ENCODE measurements around the gene NUAK2.

- TF ChIP-seq, protein P1, sequence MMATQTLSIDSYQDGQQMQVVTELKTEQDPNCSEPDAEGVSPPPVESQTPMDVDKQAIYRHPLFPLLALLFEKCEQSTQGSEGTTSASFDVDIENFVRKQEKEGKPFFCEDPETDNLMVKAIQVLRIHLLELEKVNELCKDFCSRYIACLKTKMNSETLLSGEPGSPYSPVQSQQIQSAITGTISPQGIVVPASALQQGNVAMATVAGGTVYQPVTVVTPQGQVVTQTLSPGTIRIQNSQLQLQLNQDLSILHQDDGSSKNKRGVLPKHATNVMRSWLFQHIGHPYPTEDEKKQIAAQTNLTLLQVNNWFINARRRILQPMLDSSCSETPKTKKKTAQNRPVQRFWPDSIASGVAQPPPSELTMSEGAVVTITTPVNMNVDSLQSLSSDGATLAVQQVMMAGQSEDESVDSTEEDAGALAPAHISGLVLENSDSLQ (IDR thresholded peaks at IDR 0.05): no peak
- no peak for TF ChIP-seq SP1 (IDR thresholded peaks at IDR 0.05)
- TF ChIP-seq TARDBP (IDR thresholded peaks at IDR 0.05): no peak
These were observed 33.6 kb downstream of the NUAK2 start for GRCh38 chr1:205287767-205288559.

Measured in HEK293T (cell line).